HUES6 (cell line): ENCODE data around the gene MATN3.
A peak's percentile ranks its signal among the peaks of the same experiment; 100 is the strongest.

ENCODE experiments used
- H3K27ac ChIP-seq: 2 replicates; pipeline ENCODE4 v1.7.0; 2013; ENCODE audit warnings: low read depth, mild to moderate bottlenecking, low read length, inconsistent platforms
- H3K27me3 ChIP-seq: 2 replicates; pipeline ENCODE4 v1.6.1; 2013; ENCODE audit warnings: low read length; ENCODE audit not compliant: control insufficient read depth, insufficient read depth
- H3K36me3 ChIP-seq: 2 replicates; pipeline ENCODE4 v1.6.1; 2013; ENCODE audit warnings: low read length; ENCODE audit not compliant: control insufficient read depth, insufficient read depth
- H3K4me1 ChIP-seq: 2 replicates; pipeline ENCODE4 v1.6.1; 2013; ENCODE audit warnings: low read length; ENCODE audit not compliant: control insufficient read depth, insufficient read depth
- H3K4me3 ChIP-seq: 2 replicates; pipeline ENCODE4 v1.5.1; 2013; ENCODE audit warnings: low read depth, low read length
- H3K9ac ChIP-seq: one replicate; pipeline ENCODE4 v1.6.1; 2013; ENCODE audit warnings: mild to moderate bottlenecking, low read length
- H3K9me3 ChIP-seq: 2 replicates; pipeline ENCODE4 v1.6.1; 2013; ENCODE audit warnings: low read depth, low read length; ENCODE audit not compliant: control insufficient read depth, insufficient read depth

The MATN3 gene

GRCh38 chr2:20012282-20013125, at the start of gene MATN3:
TSS of gene MATN3 (minus strand) at chr2:20012668. CDS start at chr2:20012631, 37 bp downstream.
- Histone ChIP-seq H3K27me3 (peaks cover 30% of the 10 kb centered on the region), H3K9ac (peak within 1 kb of the TSS; percentile 59), H3K4me3 (peak within 1 kb of the TSS; percentile 55), H3K9me3 (0 out of 2 replicates have a peak, but pooled peaks cover 4% of the 10 kb centered on the region), H3K4me1 (peaks cover 17% of the 10 kb centered on the region), H3K36me3 (no peaks in the 10 kb centered on the region), H3K27ac (no peak within 1 kb of the TSS)

- Histone ChIP-seq H3K9me3 (no peaks in the 10 kb centered on the region), H3K4me1 (no peaks in the 10 kb centered on the region), H3K36me3 (no peaks in the 10 kb centered on the region), H3K4me3 (no peak overlapping the region), H3K27me3 (no peaks in the 10 kb centered on the region), H3K9ac (no peak overlapping the region), H3K27ac (no peak overlapping the region)
Measured at GRCh38 chr2:20061940-20062339, 49.5 kb upstream of the MATN3 start.

- Histone ChIP-seq H3K27ac (no peak overlapping the region), H3K9ac (no peak overlapping the region), H3K27me3 (no peaks in the 10 kb centered on the region), H3K4me3 (no peak overlapping the region), H3K36me3 (no peaks in the 10 kb centered on the region), H3K4me1 (no peaks in the 10 kb centered on the region), H3K9me3 (no peaks in the 10 kb centered on the region)
Measured at GRCh38 chr2:20061476-20061875, 49.0 kb upstream of the MATN3 start.

- Histone ChIP-seq H3K4me3 (no peak overlapping the region), H3K9me3 (no peaks in the 10 kb centered on the region), H3K27ac (no peak overlapping the region), H3K9ac (no peak overlapping the region), H3K36me3 (no peaks in the 10 kb centered on the region), H3K27me3 (no peaks in the 10 kb centered on the region), H3K4me1 (no peaks in the 10 kb centered on the region)
Measured at GRCh38 chr2:20060106-20060505, 47.6 kb upstream of the MATN3 start.

- no peak overlapping the region for H3K9ac ChIP-seq
- H3K4me3 ChIP-seq, result no peak overlapping the region
- no peaks in the 10 kb centered on the region for H3K27me3 ChIP-seq
- H3K27ac ChIP-seq, result no peak overlapping the region
- no peaks in the 10 kb centered on the region for H3K36me3 ChIP-seq
- H3K4me1 ChIP-seq, result peaks cover 4% of the 10 kb centered on the region; the same call in 1 of the 2 replicates
- no peaks in the 10 kb centered on the region for H3K9me3 ChIP-seq
Measured at GRCh38 chr2:20057268-20057667, 44.8 kb upstream of the MATN3 start.

- Histone ChIP-seq H3K9me3 (no peaks in the 10 kb centered on the region), H3K9ac (no peak overlapping the region), H3K4me1 (peaks cover 4% of the 10 kb centered on the region; the same call in 1 of the 2 replicates), H3K36me3 (no peaks in the 10 kb centered on the region), H3K4me3 (no peak overlapping the region), H3K27me3 (no peaks in the 10 kb centered on the region), H3K27ac (no peak overlapping the region)
Measured at GRCh38 chr2:20054931-20055330, 42.5 kb upstream of the MATN3 start.

GRCh38 chr2:20054119-20054518, 41.7 kb upstream of the MATN3 start:
- no peaks in the 10 kb centered on the region for H3K27me3 ChIP-seq

GRCh38 chr2:20052861-20053281, 40.4 kb upstream of the MATN3 start:
- H3K27ac ChIP-seq, result 0 out of 2 replicates have a peak overlapping the region, but pooled peaks have one; percentile 79
- no peaks in the 10 kb centered on the region for H3K27me3 ChIP-seq
- H3K9me3 ChIP-seq, result no peaks in the 10 kb centered on the region
- H3K4me1 ChIP-seq, result peaks cover 15% of the 10 kb centered on the region
- H3K9ac ChIP-seq, result no peak overlapping the region
- H3K36me3 ChIP-seq, result no peaks in the 10 kb centered on the region
- peak overlapping the region; percentile 95 for H3K4me3 ChIP-seq

More at GRCh38 chr2:20054119-20054518, 41.7 kb upstream of the MATN3 start:
- Histone ChIP-seq H3K4me1 (peaks cover 6% of the 10 kb centered on the region; the same call in 1 of the 2 replicates), H3K9me3 (no peaks in the 10 kb centered on the region), H3K4me3 (no peak overlapping the region), H3K36me3 (no peaks in the 10 kb centered on the region), H3K9ac (no peak overlapping the region), H3K27ac (no peak overlapping the region)

- Histone ChIP-seq H3K9ac (peak overlapping the region; percentile 93), H3K27me3 (no peaks in the 10 kb centered on the region), H3K4me1 (peaks cover 15% of the 10 kb centered on the region), H3K4me3 (peak overlapping the region; percentile 95), H3K9me3 (no peaks in the 10 kb centered on the region), H3K36me3 (no peaks in the 10 kb centered on the region), H3K27ac (peak overlapping the region; percentile 79; the same call in 1 of the 2 replicates)
Measured at GRCh38 chr2:20052229-20052851, 39.9 kb upstream of the MATN3 start.

GRCh38 chr2:20051532-20052228, 39.2 kb upstream of the MATN3 start, which contains the start of gene LAPTM4A:
TSS of gene LAPTM4A (minus strand) at chr2:20051628. CDS start at chr2:20051520, 108 bp downstream.
- Histone ChIP-seq H3K27me3 (no peaks in the 10 kb centered on the region), H3K36me3 (no peaks in the 10 kb centered on the region), H3K9me3 (no peaks in the 10 kb centered on the region), H3K9ac (peak within 1 kb of the TSS; percentile 93), H3K4me3 (peak within 1 kb of the TSS; percentile 95), H3K27ac (peak within 1 kb of the TSS; percentile 79; the same call in 1 of the 2 replicates), H3K4me1 (peaks cover 15% of the 10 kb centered on the region)
